Measurements from ENCODE around the gene ZNF627. TPM values are rescaled to one million over a fixed set of nuclear protein-coding genes. Genes with fewer than 3 reads are reported as not detected.
A peak's percentile ranks its signal among the peaks of the same experiment; 100 is the strongest.
"Not testable (repeated sequence)": the region's sequence is repeated elsewhere in the genome, so short reads cannot be mapped to it uniquely, and the experiment has no call there.

ZNF627 gene
- total and polyA plus RNA-seq, 7 experiments from 2014 or later, result 5.2 to 15.4 (median 12.3) TPM

GRCh38 chr19:11606484-11606883 lies 9.2 kb downstream of the ZNF627 start:
- POLR2A ChIA-PET, result interaction anchor here (0.6 kb wide), 1 partner anchor 685 kb away, joined by 8 read pairs; no protein-coding TSS in a partner anchor
- peaks cover 14 to 57% (median 56%) of the 10 kb centered on the region in 5 donors for H3K36me3 Mint-ChIP-seq

DNA sequence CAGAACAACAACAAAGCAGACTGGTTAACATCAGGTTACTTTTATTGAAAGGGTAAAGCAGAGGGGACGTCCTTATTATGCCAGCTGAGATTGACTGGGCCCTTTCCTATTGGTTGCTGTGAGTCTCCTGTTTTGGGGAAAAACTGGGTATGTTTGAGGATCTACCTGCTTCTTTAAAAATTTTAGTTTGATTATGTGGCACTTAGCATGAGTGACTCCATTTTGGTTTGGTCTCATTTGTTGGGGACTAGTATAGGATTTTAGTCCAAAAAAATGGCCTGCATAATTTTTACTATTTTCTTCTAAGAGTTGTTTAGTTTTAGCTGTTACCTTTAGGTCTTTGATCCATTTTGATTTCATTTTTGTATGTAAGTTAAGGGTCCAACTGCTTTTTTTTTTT lies 14.4 kb downstream of the ZNF627 start:
- H3K9me3 ChIP-seq (ENCODE audit: control insufficient read depth in 2 of 3, low read length in 3 of 3), result peaks cover 1 to 5% (median 2%) of the 10 kb centered on the region in 3 experiments
- H3K9me3 Mint-ChIP-seq, result peaks cover 0 to 45% (median 23%) of the 10 kb centered on the region in 11 donors
- no peak overlapping the region for H3K4me3 ChIP-seq (ENCODE audit: low read length)
- POLR2A ChIA-PET, result interaction anchor here (0.7 to 1.2 kb wide), 2 partner anchors 12 to 1829 kb away, joined by 3 read pairs; no protein-coding TSS in a partner anchor
- peaks cover 12 to 49% (median 44%) of the 10 kb centered on the region in 5 donors for H3K36me3 Mint-ChIP-seq
- H3K36me3 ChIP-seq (ENCODE audit: control insufficient read depth in 2 of 3, insufficient read depth in 3 of 3, low read length in 3 of 3), result peaks cover 2 to 25% (median 2%) of the 10 kb centered on the region in 3 experiments
- no peak for ATAC-seq
- H3K27ac ChIP-seq (ENCODE audit: low read depth, low read length), result no peak overlapping the region
- H3K27me3 Mint-ChIP-seq, result no peaks in the 10 kb centered on the region
- intact Hi-C loops (cut with micrococcal nuclease), result no loop called here
- CTCF ChIA-PET, result interaction anchor here (0.6 kb wide), 1 partner anchor 310 kb away, joined by 4 read pairs; no protein-coding TSS in a partner anchor
- H3K4me1 Mint-ChIP-seq, result peaks cover 0 to 15% (median 10%) of the 10 kb centered on the region in 7 donors
- H3K27ac Mint-ChIP-seq, result no peak overlapping the region
- H3K4me1 ChIP-seq (ENCODE audit: control insufficient read depth in 2 of 2, insufficient read depth in 2 of 2, low read length in 2 of 2), result no peaks in the 10 kb centered on the region
- DNase-seq, result no peak
- no peaks in the 10 kb centered on the region for H3K27me3 ChIP-seq (ENCODE audit: control insufficient read depth in 2 of 2, insufficient read depth in 2 of 2, low read length in 2 of 2)
- no peak overlapping the region for H3K4me3 Mint-ChIP-seq

More at GRCh38 chr19:11606484-11606883, 9.2 kb downstream of the ZNF627 start:
- Histone ChIP-seq H3K4me1 (ENCODE audit: control insufficient read depth in 2 of 2, insufficient read depth in 2 of 2, low read length in 2 of 2) (no peaks in the 10 kb centered on the region), H3K4me3 (ENCODE audit: low read length) (no peak overlapping the region), H3K27me3 (ENCODE audit: control insufficient read depth in 2 of 2, insufficient read depth in 2 of 2, low read length in 2 of 2) (no peaks in the 10 kb centered on the region), H3K9me3 (ENCODE audit: control insufficient read depth in 2 of 3, low read length in 3 of 3) (peaks cover 0 to 11% (median 0%) of the 10 kb centered on the region in 3 experiments), H3K36me3 (ENCODE audit: control insufficient read depth in 2 of 3, insufficient read depth in 3 of 3, low read length in 3 of 3) (peaks cover 0 to 12% (median 0%) of the 10 kb centered on the region in 3 experiments), H3K27ac (ENCODE audit: low read depth, low read length) (no peak overlapping the region)
- ATAC-seq (no peak), DNase-seq (no peak)
- H3K9me3 Mint-ChIP-seq, result peaks cover 0 to 46% (median 22%) of the 10 kb centered on the region in 11 donors
- peaks cover 0 to 17% (median 15%) of the 10 kb centered on the region in 7 donors for H3K4me1 Mint-ChIP-seq
- intact Hi-C loops (cut with micrococcal nuclease), result no loop called here
- no peak overlapping the region for H3K4me3 Mint-ChIP-seq
- CTCF ChIA-PET, result no interaction called here
- no peaks in the 10 kb centered on the region for H3K27me3 Mint-ChIP-seq
- H3K27ac Mint-ChIP-seq, result no peak overlapping the region

DNA sequence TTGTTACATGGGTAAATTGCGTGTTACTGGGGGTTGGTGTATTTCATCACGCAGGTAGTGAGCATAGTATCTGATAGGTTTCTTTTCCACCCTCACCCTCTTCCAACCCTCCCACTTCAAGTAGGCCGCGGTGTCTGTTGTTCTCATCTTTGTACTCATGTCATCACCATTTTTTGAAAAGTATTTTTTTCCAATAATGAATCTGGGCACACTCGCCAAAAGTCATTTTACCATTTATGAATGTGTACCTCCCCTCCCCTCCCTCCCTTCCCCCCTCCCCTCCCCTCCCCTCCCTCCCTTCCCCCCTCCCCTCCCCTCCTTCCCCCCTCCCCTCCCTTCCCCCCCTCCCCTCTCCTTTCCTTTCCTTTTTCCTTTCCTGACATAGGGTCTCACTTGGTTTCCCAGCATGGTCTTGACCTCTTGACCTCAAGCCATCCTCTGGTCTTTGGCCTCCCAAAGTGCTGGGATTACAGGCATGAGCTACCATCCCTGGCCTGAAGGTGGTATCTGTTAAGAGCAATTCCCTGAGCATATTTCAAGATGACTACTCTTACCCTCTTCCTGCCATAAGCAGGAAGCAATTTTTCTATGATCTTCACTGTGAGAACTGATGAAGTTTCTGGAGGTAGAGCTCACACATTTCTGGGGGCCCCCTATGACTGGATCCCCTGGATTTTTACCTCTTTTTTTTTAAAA lies 15.7 kb downstream of the ZNF627 start:
- H3K27ac Mint-ChIP-seq, result peak overlapping the region in 4 of 9 donors; percentile 36 to 67 (median 52)
- H3K36me3 ChIP-seq (ENCODE audit: control insufficient read depth in 2 of 3, insufficient read depth in 3 of 3, low read length in 3 of 3), result peaks cover 10 to 38% (median 15%) of the 10 kb centered on the region in 3 experiments
- ATAC-seq, result no peak

GRCh38 chr19:11617180-11618062 lies 20.1 kb downstream of the ZNF627 start:
- Mint-ChIP-seq H3K4me1 (peaks cover 0 to 10% (median 7%) of the 10 kb centered on the region in 7 donors), H3K27ac (peak overlapping the region in 1 of 9 donors; percentile 59), H3K27me3 (no peaks in the 10 kb centered on the region), H3K9me3 (peaks cover 0 to 66% (median 37%) of the 10 kb centered on the region in 11 donors), H3K36me3 (peaks cover 19 to 82% (median 74%) of the 10 kb centered on the region in 5 donors), H3K4me3 (no peak overlapping the region)
- no peak overlapping the region for H3K27ac ChIP-seq (ENCODE audit: low read depth, low read length)
- H3K4me1 ChIP-seq (ENCODE audit: control insufficient read depth in 2 of 2, insufficient read depth in 2 of 2, low read length in 2 of 2), result no peaks in the 10 kb centered on the region
- no peak overlapping the region for H3K4me3 ChIP-seq (ENCODE audit: low read length)
- CTCF ChIA-PET, result no interaction called here
- no peak for ATAC-seq
- POLR2A ChIA-PET, result no interaction called here
- DNase-seq, result no peak
- peaks cover 9 to 34% (median 23%) of the 10 kb centered on the region in 3 experiments for H3K9me3 ChIP-seq (ENCODE audit: control insufficient read depth in 2 of 3, low read length in 3 of 3)
- intact Hi-C loops (cut with micrococcal nuclease), result no loop called here
- peaks cover 15 to 60% (median 17%) of the 10 kb centered on the region in 3 experiments for H3K36me3 ChIP-seq (ENCODE audit: control insufficient read depth in 2 of 3, insufficient read depth in 3 of 3, low read length in 3 of 3)
- no peaks in the 10 kb centered on the region for H3K27me3 ChIP-seq (ENCODE audit: control insufficient read depth in 2 of 2, insufficient read depth in 2 of 2, low read length in 2 of 2)

More for the DNA sequence above, 15.7 kb downstream of the ZNF627 start:
- H3K4me1 ChIP-seq (ENCODE audit: control insufficient read depth in 2 of 2, insufficient read depth in 2 of 2, low read length in 2 of 2), result no peaks in the 10 kb centered on the region
- Mint-ChIP-seq H3K27me3 (no peaks in the 10 kb centered on the region), H3K4me1 (peaks cover 0 to 11% (median 8%) of the 10 kb centered on the region in 7 donors), H3K9me3 (peaks cover 0 to 45% (median 20%) of the 10 kb centered on the region in 11 donors), H3K36me3 (peaks cover 10 to 53% (median 47%) of the 10 kb centered on the region in 5 donors), H3K4me3 (peak overlapping the region in 1 of 10 donors; percentile 39)
- ChIA-PET CTCF (no interaction called here), POLR2A (no interaction called here)
- H3K9me3 ChIP-seq (ENCODE audit: control insufficient read depth in 2 of 3, low read length in 3 of 3), result peaks cover 9 to 15% (median 13%) of the 10 kb centered on the region in 3 experiments
- intact Hi-C loops (cut with micrococcal nuclease), result no loop called here
- no peaks in the 10 kb centered on the region for H3K27me3 ChIP-seq (ENCODE audit: control insufficient read depth in 2 of 2, insufficient read depth in 2 of 2, low read length in 2 of 2)
- no peak overlapping the region for H3K4me3 ChIP-seq (ENCODE audit: low read length)
- no peak for DNase-seq
- H3K27ac ChIP-seq (ENCODE audit: low read depth, low read length), result no peak overlapping the region

GRCh38 chr19:11620553-11620952 lies 23.3 kb downstream of the ZNF627 start:
- DNase-seq (no peak), ATAC-seq (no peak)
- Mint-ChIP-seq H3K4me1 (peaks cover 0 to 19% (median 15%) of the 10 kb centered on the region in 7 donors), H3K27ac (no peak overlapping the region), H3K36me3 (peaks cover 19 to 66% (median 56%) of the 10 kb centered on the region in 5 donors), H3K4me3 (no peak overlapping the region), H3K27me3 (peaks cover 0 to 19% (median 0%) of the 10 kb centered on the region in 5 donors), H3K9me3 (peaks cover 0 to 59% (median 36%) of the 10 kb centered on the region in 11 donors)
- intact Hi-C loops (cut with micrococcal nuclease), result no loop called here
- Histone ChIP-seq H3K9me3 (ENCODE audit: control insufficient read depth in 2 of 3, low read length in 3 of 3) (peaks cover 9 to 34% (median 23%) of the 10 kb centered on the region in 3 experiments), H3K27me3 (ENCODE audit: control insufficient read depth in 2 of 2, insufficient read depth in 2 of 2, low read length in 2 of 2) (no peaks in the 10 kb centered on the region), H3K36me3 (ENCODE audit: control insufficient read depth in 2 of 3, insufficient read depth in 3 of 3, low read length in 3 of 3) (peaks cover 15 to 46% (median 17%) of the 10 kb centered on the region in 3 experiments), H3K4me3 (ENCODE audit: low read length) (no peak overlapping the region), H3K27ac (ENCODE audit: low read depth, low read length) (no peak overlapping the region), H3K4me1 (ENCODE audit: control insufficient read depth in 2 of 2, insufficient read depth in 2 of 2, low read length in 2 of 2) (no peaks in the 10 kb centered on the region)
- CTCF ChIA-PET, result no interaction called here
- POLR2A ChIA-PET, result no interaction called here

GRCh38 chr19:11622401-11622800 lies 25.1 kb downstream of the ZNF627 start:
- H3K36me3 ChIP-seq (ENCODE audit: control insufficient read depth in 2 of 3, insufficient read depth in 3 of 3, low read length in 3 of 3), result peaks cover 6 to 28% (median 8%) of the 10 kb centered on the region in 3 experiments
- Mint-ChIP-seq H3K27me3 (peaks cover 0 to 26% (median 0%) of the 10 kb centered on the region in 5 donors), H3K36me3 (peaks cover 15 to 50% (median 42%) of the 10 kb centered on the region in 5 donors), H3K9me3 (peaks cover 0 to 54% (median 28%) of the 10 kb centered on the region in 11 donors), H3K4me1 (peaks cover 0 to 19% (median 15%) of the 10 kb centered on the region in 7 donors)
- H3K27ac Mint-ChIP-seq; ATAC-seq; H3K4me3 ChIP-seq (ENCODE audit: low read length); H3K27me3 ChIP-seq (ENCODE audit: control insufficient read depth in 2 of 2, insufficient read depth in 2 of 2, low read length in 2 of 2); H3K4me1 ChIP-seq (ENCODE audit: control insufficient read depth in 2 of 2, insufficient read depth in 2 of 2, low read length in 2 of 2); intact Hi-C loops (cut with micrococcal nuclease); POLR2A ChIA-PET; H3K4me3 Mint-ChIP-seq; DNase-seq; H3K27ac ChIP-seq (ENCODE audit: low read depth, low read length): not testable (repeated sequence)
- CTCF ChIA-PET, result interaction anchor here (0.6 kb wide), 1 partner anchor 269 kb away, joined by 5 read pairs; no protein-coding TSS in a partner anchor
- H3K9me3 ChIP-seq (ENCODE audit: control insufficient read depth in 2 of 3, low read length in 3 of 3), result peaks cover under 1 to 25% (median 16%) of the 10 kb centered on the region in 3 experiments

Data from naive thymus-derived CD4-positive, alpha-beta T cell (primary cell).